Glutamatergic neuron (in vitro differentiated cells): ENCODE measurements around the gene GET4. TPM values are rescaled to one million over a fixed set of nuclear protein-coding genes. Genes with fewer than 3 reads are reported as not detected.

Source experiments
- DNase-seq: peaks from one replicate; pipeline ENCODE4 v3.0.0; 2022
- H3K27ac Mint-ChIP-seq: one replicate; pipeline ENCODE4 v1.8.0; 2020; ENCODE audit warnings: mild to moderate bottlenecking, mixed read lengths, inconsistent platforms; ENCODE audit not compliant: unreplicated experiment
- H3K27me3 Mint-ChIP-seq: one replicate; pipeline ENCODE4 v1.8.0; 2020; ENCODE audit warnings: mild to moderate bottlenecking, moderate library complexity, mixed read lengths, inconsistent platforms; ENCODE audit not compliant: unreplicated experiment
- H3K36me3 Mint-ChIP-seq: one replicate; pipeline ENCODE4 v1.8.0; 2020; ENCODE audit warnings: mild to moderate bottlenecking, mixed read lengths, inconsistent platforms; ENCODE audit not compliant: unreplicated experiment
- H3K4me1 Mint-ChIP-seq: one replicate; pipeline ENCODE4 v1.8.0; 2020; ENCODE audit warnings: mild to moderate bottlenecking, low read depth, mixed read lengths, inconsistent platforms; ENCODE audit not compliant: unreplicated experiment
- H3K4me3 Mint-ChIP-seq: one replicate; pipeline ENCODE4 v1.8.0; 2020; ENCODE audit warnings: mild to moderate bottlenecking, mixed read lengths, inconsistent platforms; ENCODE audit not compliant: unreplicated experiment
- H3K9me3 Mint-ChIP-seq: one replicate; pipeline ENCODE4 v1.8.0; 2020; ENCODE audit warnings: mild to moderate bottlenecking, moderate library complexity, mixed read lengths, inconsistent platforms; ENCODE audit not compliant: unreplicated experiment
- CTCF ChIP-seq: fragments of 200-600 bp; sonication (generic); IDR thresholded peaks from one replicate; pipeline ENCODE4 v1.5.0; 2021; ENCODE audit not compliant: partially characterized antibody, unreplicated experiment
- total RNA-seq: library from RNA; stranded (reverse); fragmentation: NEBNext Ultra II Directional; extraction: Animal tissue kit (Norgen Biotek cat#: 25700); gene quantifications from one replicate; pipeline ENCODE4 v1.2.1, GENCODE V29; 2021; ENCODE audit not compliant: unreplicated experiment

GET4 gene
- total RNA-seq, 1 donor from 2014 or later = 70.2 TPM

GRCh38 chr7:877312-878232 is 1.2 kb downstream of the GET4 start:
- H3K4me3 Mint-ChIP-seq = peak overlapping the region; percentile 91
- peak; percentile 56 for DNase-seq
- H3K36me3 Mint-ChIP-seq = peaks cover 9% of the 10 kb centered on the region
- H3K27me3 Mint-ChIP-seq = peaks cover 14% of the 10 kb centered on the region
- peaks cover 24% of the 10 kb centered on the region for H3K4me1 Mint-ChIP-seq
- H3K27ac Mint-ChIP-seq = peak overlapping the region; percentile 90
- TF ChIP-seq CTCF = no peak
- peaks cover 9% of the 10 kb centered on the region for H3K9me3 Mint-ChIP-seq

- Mint-ChIP-seq H3K9me3 (peaks cover 5% of the 10 kb centered on the region), H3K36me3 (peaks cover 4% of the 10 kb centered on the region), H3K4me3 (peak overlapping the region; percentile 57), H3K27ac (no peak overlapping the region), H3K27me3 (peaks cover 11% of the 10 kb centered on the region), H3K4me1 (peaks cover 16% of the 10 kb centered on the region)
- no peak for TF ChIP-seq CTCF
- DNase-seq = no peak
Measured at GRCh38 chr7:879093-879492, 2.7 kb downstream of the GET4 start.

DNA sequence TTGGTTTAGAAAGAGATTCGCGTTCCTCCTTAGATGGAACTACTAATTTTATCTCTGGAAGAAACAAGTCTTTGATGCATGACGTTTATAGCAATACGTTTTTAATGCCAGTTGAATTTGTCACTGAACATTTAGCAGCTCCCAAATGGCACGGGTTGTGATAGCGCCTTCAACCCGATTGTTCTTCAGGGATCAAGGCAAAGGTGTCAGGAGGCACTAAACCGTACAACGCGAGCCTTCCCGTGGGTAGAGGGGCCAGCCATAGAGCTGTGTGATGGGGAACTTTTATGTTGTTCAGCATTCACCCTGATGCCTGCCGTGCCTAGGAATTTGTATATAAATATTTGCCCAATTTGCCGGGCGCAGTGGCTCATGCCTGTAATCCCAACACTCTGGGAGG is 3.4 kb downstream of the GET4 start:
- no peak for TF ChIP-seq CTCF
- Mint-ChIP-seq H3K4me3 (no peak overlapping the region), H3K27me3 (peaks cover 10% of the 10 kb centered on the region), H3K4me1 (peaks cover 17% of the 10 kb centered on the region), H3K9me3 (peaks cover 5% of the 10 kb centered on the region), H3K27ac (no peak overlapping the region), H3K36me3 (peaks cover 4% of the 10 kb centered on the region)
- no peak for DNase-seq

- Mint-ChIP-seq H3K4me3 (peak overlapping the region; percentile 22), H3K27ac (no peak overlapping the region), H3K9me3 (peaks cover 5% of the 10 kb centered on the region), H3K36me3 (peaks cover 4% of the 10 kb centered on the region), H3K27me3 (peaks cover 3% of the 10 kb centered on the region), H3K4me1 (peaks cover 21% of the 10 kb centered on the region)
- DNase-seq = no peak
- no peak for TF ChIP-seq CTCF
Measured at GRCh38 chr7:880450-880849, 4.1 kb downstream of the GET4 start.

DNA sequence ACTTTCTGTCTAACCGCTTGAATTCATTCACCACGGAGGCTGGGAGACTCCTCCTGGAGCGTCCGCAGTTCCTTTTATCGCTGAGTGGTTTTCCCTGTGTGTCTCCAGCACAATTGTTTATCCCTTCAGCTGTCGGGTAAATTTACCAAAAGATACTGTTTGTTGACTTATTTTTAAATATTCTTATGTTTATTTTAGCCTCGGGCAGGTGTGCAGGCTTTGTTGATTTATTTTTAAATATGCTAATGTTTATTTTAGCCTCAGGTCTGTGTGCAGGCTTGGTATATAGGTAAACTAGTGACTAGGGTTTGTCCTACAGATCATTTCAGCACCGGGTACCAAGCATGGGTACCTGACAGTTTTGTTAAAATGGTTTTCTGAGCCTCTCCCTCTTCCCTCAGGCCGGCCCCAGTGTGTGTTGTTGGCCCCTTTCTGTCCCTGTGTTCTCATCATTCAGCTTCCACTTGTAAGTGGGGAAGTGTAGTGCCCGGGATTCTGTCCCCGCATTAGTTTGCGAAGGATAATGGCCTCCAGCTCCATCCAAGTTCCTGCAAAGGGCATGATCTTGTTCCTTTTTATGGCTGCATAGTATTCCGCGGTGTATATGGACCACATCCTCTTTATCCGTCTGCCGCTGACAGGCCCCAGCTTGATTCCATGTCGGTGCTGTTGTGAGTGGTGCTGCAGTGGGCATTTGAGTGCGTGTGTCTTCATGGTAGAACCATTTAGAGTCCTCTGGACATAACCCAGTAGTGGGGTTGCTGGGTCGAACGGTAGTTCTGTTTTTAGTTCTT is 5.3 kb downstream of the GET4 start:
- Mint-ChIP-seq H3K27me3 (peaks cover 5% of the 10 kb centered on the region), H3K4me3 (peak overlapping the region; percentile 49), H3K27ac (peak overlapping the region; percentile 38), H3K36me3 (peaks cover 4% of the 10 kb centered on the region), H3K4me1 (peaks cover 27% of the 10 kb centered on the region), H3K9me3 (peaks cover 7% of the 10 kb centered on the region)
- DNase-seq = no peak
- no peak for TF ChIP-seq CTCF
